D341Med (cell line): ENCODE measurements around the gene TRANK1.
"Not testable (repeated sequence)": the region's sequence is repeated elsewhere in the genome, so short reads cannot be mapped to it uniquely, and the experiment has no call there.

Experiments used
- DNase-seq: peaks from one replicate; pipeline ENCODE4 v3.0.0; 2012; ENCODE audit warnings: low spot score

The TRANK1 gene

GRCh38 chr3:36944641-36945270, at the start of gene TRANK1:
Gene TRANK1 (minus strand): TSS chr3:36945054. CDS start chr3:36944809, 245 bp downstream.
- no peak for DNase-seq

DNA sequence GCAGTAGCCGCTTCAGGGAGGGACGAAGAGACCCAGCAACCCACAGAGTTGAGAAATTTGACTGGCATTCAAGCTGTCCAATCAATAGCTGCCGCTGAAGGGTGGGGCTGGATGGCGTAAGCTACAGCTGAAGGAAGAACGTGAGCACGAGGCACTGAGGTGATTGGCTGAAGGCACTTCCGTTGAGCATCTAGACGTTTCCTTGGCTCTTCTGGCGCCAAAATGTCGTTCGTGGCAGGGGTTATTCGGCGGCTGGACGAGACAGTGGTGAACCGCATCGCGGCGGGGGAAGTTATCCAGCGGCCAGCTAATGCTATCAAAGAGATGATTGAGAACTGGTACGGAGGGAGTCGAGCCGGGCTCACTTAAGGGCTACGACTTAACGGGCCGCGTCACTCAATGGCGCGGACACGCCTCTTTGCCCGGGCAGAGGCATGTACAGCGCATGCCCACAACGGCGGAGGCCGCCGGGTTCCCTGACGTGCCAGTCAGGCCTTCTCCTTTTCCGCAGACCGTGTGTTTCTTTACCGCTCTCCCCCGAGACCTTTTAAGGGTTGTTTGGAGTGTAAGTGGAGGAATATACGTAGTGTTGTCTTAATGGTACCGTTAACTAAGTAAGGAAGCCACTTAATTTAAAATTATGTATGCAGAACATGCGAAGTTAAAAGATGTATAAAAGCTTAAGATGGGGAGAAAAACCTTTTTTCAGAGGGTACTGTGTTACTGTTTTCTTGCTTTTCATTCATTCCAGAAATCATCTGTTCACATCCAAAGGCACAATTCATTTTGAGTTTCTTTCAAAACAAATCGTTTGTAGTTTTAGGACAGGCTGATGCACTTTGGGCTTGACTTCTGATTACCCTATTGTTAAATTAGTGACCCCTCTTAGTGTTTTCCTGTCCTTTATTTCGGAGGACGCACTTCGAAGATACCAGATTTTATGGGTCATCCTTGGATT, 48.8 kb upstream of the TRANK1 start, which contains the start of gene MLH1:
Gene MLH1 (plus strand): TSS at position 193 of the 958 bp plus-strand sequence. CDS start 30 bp downstream, at position 223.
- peak; percentile 81 for DNase-seq

GRCh38 chr3:36992806-36993325, 48.0 kb upstream of the TRANK1 start, which contains the start of gene EPM2AIP1:
Gene EPM2AIP1 (minus strand): TSS chr3:36993131. CDS start chr3:36993077, 54 bp downstream.
- DNase-seq: no peak

DNA sequence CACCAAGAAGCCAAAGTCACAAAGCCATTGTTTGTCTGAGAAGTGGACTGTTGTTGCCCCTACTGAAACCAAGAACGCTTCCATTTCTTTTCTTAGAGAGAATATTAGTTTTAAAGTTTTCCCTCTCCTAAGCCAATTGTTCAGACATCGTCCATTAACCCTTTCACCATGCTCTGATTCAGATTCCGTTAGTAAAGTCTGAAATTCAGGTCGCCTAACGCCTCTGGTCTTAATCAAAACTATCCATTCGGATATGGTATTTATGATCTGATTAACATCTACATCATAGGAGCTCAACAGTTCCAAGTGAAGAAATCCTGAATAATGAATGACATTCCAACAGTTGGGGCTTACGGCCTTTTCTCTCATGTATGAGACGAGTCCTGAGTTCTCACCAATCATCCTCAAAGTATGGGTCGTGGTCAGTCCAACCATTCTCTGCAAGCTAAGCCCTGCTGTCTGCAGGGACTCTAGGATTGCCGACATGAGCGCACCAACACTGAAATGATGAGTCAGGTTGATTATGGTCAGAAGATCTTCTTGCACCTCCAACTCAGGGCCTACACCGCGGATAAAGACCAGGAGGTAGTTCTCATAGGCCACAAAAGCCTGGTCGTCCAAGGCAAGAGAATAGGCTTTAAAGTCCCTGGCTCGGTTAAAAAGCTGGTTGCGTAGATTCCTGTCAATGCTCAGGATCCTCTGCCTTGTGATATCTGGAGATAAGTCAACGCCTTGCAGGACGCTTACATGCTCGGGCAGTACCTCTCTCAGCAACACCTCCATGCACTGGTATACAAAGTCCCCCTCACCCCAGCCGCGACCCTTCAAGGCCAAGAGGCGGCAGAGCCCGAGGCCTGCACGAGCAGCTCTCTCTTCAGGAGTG, 47.3 kb upstream of the TRANK1 start:
- DNase-seq: no peak

GRCh38 chr3:36991147-36991546, 46.3 kb upstream of the TRANK1 start:
- no peak for DNase-seq

DNA sequence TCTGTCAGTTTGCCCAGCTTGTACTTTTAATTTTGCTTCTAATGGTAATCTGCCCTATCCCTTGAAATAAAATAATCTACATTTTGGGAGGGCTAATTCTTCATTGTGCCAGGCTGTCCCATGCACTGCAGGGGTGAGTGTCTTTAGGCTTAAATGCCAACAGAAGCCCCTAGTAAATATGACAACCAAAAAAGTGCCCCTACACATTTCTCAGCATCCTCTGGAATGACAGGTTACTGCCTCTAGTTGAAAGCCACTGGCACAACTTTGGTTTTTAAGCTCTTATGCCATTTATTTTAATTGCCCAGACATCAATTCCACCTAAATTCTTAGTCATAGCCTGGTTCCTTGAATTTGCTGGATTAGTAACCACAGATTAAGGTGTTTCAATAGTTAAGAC, 44.7 kb upstream of the TRANK1 start:
- no peak for DNase-seq

DNA sequence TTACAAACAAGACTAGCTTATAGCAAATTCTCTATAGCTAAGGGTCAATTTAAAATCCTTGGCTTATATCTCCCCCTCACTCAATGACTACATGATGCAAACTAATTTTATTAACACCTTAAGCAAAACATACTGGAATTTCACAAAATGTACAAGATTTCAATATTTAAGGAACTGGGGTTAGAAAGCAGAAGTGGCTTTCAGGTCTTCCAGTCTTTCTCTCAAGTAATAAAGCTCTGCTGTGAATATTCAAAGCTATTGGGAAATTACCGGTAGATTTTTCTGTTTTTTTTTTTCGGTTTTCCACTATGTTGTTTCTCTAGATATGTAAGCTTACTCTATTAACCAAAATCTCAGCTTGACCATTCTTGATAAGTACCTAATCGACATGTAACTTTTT, 44.2 kb upstream of the TRANK1 start:
- DNase-seq: no peak

- DNase-seq: no peak
These were observed 43.5 kb upstream of the TRANK1 start for GRCh38 chr3:36988356-36988755.

DNA sequence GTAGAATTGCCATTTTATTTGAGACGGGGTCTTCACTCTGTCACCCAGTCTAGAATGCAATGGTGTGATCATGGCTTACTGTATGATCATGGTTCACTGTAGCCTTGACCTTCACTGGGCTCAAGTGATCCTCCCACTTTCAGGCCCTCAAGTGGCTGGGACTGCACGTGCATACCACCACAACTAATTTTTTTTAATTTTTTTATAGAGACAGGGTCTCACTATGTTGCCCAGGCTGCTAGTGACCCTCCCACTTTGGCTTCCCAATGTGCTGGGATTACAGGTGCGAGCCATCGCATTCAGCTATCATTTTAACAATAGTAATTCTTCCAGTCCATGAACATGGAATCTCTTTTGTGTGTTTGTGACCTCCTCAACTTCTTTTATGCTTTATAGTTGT, 36.2 kb upstream of the TRANK1 start:
- no peak for DNase-seq

DNA sequence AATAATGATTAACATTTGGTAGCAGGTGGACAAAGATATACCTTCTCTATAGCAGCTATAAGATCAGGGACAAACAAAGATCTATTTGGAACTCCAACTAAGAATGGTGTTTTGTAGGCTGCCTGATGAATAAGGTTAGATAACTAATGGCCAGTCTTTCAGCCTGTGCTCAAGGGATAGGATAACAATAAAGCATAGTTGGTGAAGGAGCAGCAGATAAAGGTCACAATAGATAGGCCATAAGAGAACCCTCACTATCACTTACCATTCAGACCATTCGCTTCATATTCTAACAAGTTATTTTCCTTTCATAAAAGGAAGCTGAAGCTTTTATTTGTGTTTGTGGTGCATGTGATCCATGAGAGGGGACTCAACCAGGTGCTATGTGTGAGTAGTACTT, 28.3 kb upstream of the TRANK1 start:
- no peak for DNase-seq

GRCh38 chr3:36972163-36972562, 27.3 kb upstream of the TRANK1 start:
- no peak for DNase-seq

DNA sequence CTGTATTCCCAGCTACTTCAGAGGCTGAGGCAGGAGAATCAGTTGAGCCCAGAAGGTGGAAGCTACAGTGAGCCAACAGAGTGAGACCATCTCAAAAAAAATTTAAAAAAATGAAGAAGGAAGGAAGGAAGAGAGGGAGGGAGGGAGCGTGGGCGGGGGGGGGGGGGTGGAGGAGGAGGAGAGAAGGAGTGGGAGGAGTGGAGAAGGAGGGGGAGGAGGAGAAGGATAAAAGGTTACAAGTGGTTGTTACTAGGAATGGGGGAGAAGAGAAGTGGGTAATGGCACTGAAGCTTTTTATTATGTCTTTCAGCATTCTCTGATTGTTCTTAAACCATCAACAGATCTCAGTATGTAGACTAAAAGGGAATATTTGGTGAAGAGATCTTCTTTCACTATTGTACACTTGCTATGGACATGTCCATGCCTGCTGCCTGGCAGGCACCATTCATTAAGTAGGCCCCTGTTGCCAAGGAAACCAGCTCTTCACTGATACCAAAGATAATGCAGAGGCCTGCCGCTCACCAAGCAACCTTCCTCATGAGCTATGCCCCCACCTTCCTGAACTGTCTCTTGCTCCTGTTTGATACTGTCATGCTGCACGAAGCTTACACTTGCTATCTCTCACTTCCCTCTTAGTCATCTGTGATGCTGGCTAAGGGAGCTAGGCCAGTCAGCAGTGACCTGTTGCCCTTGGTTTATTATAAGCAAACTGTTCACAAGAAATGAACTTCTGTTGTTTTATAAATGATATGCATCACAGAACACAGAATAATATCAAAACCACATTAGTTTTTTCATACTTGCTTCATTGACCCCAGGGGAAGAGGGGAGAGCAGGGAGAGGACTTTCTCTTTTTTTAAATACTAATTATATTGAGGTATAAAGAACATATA, 24.9 kb upstream of the TRANK1 start:
- DNase-seq: no peak

GRCh38 chr3:36969085-36969484, 24.2 kb upstream of the TRANK1 start:
- DNase-seq: no peak

DNA sequence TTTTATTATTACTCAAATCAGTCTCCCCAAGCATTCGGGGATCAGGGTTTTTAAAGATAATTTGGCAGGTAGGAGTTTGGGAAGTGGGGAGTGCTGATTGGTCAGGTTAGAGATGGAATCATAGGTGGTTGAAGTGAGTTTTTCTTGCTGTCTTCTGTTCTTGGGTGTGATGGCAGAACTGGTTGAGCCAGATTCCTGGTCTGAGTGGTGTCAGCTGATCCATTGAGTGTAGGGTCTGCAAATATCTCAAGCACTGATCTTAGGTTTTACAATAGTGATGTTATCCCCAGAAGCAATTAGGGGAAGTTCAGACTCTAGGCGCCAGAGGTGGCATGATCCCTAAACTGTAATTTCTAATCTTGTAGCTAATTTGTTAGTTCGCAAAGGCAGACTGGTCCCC, 20.6 kb upstream of the TRANK1 start:
- no peak for DNase-seq

DNA sequence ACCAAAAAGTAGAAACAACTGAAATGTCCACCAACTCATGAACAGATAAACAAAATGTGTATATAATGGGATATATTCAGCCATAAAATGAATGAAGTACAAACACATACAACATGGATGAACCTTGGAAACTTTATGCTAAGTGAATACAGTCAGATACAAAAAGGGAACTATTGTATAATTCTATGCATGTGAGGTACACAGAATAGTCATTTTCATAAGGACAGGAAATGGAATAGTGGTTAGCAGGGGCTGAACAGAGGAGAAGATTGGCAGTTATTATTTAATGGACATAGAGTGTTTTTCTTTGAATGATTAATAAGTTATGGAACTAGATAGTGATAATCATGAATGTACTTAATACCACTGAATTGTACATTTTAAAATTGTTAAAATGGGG, 20.0 kb upstream of the TRANK1 start:
- DNase-seq: no peak

GRCh38 chr3:36964331-36964730, 19.5 kb upstream of the TRANK1 start:
- no peak for DNase-seq

DNA sequence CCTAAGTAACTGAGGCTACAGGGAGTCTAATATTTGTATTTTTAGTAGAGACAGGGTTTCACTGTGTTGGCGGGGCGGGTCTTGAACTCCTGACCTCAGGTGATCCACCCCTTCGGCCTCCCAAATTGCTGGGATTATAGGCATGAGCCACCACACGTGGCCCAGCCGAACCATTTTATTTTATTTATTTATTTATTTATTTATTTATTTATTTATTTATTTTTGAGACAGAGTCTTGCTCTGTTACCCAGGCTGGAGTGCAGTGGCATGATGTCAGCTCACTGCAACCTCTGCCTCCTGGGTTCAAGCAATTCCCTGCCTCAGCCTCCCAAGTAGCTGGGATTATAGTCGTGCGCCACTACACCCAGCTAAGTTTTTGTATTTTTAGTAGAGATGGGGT, 18.2 kb upstream of the TRANK1 start:
- not testable (repeated sequence) for DNase-seq

- DNase-seq: no peak
These were observed 15.6 kb upstream of the TRANK1 start for GRCh38 chr3:36960502-36960901.

- DNase-seq: no peak
These were observed 15.0 kb upstream of the TRANK1 start for GRCh38 chr3:36959821-36960220.

GRCh38 chr3:36957862-36958686, 13.2 kb upstream of the TRANK1 start:
- DNase-seq: no peak
